ENCODE measurements around the gene SYPL1.

SYPL1 gene

DNA sequence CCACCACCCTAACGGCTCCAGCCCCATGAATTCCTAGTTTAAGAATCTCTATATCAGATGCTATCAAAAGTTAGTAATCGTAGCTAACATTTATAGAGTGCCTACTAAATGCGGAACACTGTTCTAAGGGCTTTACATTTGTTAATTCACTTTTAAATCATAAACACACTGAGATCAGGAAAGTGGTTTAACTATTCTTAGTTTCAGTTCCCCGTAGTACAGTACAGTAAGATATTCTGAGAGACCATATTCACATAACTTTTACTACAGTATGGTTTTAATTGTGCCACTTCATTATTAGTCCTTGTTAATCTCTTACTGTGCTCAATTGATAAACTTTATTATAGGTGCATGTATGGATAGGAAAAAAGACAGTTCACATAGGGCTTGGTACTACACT lies 22.5 kb downstream of the SYPL1 start:
- no peak for DNase-seq

GRCh38 chr7:106088014-106088413 lies 24.1 kb downstream of the SYPL1 start:
- DNase-seq: no peak

- no peak for DNase-seq
Observed at GRCh38 chr7:106086062-106086461, 26.1 kb downstream of the SYPL1 start.

- no peak for DNase-seq
Observed at GRCh38 chr7:106085015-106085414, 27.1 kb downstream of the SYPL1 start.

DNA sequence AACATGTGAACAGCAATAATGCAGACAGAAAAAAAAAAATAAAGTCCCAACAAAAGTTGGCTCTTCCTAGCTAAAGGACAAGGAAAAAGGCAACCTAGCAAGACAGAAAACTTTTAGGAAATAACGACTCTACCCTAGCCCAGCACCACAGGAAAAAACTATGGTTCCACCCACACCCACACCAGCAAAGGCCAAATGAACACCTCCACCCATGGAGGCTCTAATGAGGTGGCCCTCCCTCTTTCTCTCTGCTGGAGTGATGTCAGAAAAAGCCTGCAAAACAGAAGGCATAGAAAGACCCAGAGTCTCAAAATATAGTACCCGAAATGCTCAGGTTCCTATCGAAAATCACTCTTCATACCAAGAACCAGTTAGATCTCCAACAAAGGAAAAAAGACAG lies 28.4 kb downstream of the SYPL1 start:
- no peak for DNase-seq

DNA sequence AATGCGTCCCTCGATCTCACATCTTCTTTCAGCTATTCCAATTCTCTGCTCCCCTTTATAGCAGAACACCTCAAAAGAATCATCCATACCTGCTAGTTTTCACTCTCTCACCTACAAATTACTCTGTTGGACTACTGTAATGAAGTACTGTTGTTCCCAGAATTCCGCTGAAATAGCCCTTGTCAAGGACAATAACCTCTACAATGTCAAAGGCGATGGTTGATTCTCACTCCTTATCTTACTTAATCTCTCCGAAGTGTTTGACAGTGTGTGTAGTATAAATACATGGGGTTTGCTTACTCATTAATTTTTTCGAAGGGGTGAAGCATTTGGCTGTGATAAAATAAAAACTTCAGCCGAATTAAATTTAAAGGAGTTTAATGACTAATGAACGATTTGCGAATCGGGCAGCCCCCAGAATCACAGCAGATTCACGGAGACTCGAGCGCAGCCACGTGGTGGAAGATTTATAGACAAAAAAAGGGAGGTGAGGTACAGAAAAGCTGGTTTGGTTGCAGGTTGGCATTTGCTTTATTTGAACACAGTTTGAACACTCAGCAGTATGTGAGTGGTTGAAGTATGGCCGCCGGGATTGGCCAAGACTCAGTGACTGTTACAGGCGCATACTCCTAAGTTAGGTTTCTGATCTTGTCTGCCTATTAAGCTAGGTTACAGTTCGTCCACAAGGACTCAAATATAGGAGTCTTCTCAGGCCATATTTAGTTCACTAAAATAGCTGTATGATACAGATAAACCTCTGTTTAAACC lies 29.8 kb downstream of the SYPL1 start:
- DNase-seq: no peak

DNA sequence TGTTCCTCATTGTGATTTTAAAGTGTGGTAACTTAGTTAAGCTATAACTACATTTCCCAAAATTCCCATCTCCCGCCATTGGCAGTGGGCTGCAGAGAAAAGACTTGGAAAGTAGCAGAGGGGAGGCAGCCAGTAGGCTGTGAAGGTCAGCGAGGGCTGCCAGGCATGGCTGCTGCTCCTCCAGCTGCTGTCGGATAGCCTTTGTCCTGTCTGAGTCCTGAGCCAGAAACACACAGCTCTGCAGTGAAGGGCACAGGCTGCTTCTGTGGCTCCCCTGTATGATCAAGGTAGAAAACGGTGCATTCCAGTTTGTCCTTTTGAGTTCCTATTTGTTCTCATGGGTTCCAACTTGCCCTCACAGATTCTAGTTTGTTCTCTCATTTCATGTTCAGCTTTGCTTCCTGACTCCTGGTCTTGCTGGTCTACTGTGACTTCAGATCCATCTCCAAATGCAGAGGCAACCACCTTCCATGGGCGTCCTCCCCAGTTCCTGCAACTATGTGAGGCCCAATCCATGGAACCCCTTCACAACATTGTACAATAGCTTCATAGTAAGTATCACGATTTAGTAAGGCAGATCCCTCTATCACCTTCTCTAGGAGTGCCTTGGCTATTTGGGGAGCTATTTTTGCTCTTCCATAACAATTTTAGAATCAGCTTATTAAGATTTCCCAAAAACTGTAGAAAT lies 31.7 kb downstream of the SYPL1 start:
- DNase-seq: no peak

GRCh38 chr7:106076537-106076936 lies 35.6 kb downstream of the SYPL1 start:
- DNase-seq: no peak

- no peak for DNase-seq
Observed at GRCh38 chr7:106075937-106076336, 36.2 kb downstream of the SYPL1 start.

DNA sequence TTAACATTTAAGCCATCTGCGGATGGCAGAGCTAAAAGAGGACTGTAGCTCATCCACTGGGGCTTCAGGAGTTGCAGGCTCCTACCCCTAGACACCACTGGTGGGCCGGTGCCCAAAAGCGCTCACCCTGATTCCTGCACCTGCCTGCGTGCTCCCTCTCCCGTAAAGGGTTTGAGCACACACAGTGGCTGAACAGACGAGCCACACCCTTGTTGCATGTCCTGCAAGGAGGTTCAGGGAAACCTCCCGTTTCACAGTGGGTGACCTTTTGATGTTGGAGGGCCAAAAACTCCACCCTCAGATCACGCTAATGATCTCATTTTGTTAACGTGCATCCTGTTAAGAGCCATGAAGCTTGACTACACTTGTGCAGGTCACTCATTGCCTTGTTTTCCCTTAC lies 37.9 kb downstream of the SYPL1 start:
- no peak for DNase-seq

DNA sequence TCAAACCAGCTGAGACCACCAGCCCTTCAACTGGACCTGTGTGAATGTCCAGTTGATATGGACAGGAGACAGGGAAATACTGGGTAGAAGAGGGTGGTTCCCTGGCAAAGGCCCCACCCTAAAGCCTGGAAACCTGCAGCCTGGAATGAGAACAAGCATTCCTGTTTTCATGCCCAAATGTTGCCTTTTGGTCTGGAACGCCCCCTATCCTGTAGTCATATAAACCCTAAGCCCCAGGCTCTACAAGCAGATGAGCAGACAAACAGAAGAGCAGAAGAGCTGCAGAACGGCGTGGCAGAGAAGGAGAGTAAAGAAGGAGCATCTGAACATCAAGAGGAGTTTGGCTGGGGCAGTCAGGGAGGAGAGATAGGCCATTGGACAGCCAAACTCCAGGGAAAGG lies 38.4 kb downstream of the SYPL1 start:
- no peak for DNase-seq

DNA sequence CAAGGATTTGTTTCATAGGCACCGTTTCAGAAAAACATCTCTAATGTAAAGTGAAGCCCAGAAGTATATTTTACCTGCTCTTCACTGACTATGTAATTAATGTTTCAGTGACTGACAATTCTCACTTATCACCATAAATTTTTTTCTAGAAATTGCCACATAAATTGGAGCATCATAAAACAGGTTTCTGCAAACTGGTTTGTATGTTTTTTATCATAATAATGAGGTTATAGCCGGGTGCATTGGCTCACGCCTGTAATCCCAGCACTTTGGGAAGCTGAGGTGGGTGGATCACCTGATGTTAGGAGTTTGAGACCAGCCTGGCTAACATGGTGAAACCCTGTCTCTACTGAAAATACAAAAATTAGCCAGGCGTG lies 39.4 kb downstream of the SYPL1 start:
- no peak for DNase-seq

GRCh38 chr7:106071999-106072714 lies 40.0 kb downstream of the SYPL1 start:
- no peak for DNase-seq

DNA sequence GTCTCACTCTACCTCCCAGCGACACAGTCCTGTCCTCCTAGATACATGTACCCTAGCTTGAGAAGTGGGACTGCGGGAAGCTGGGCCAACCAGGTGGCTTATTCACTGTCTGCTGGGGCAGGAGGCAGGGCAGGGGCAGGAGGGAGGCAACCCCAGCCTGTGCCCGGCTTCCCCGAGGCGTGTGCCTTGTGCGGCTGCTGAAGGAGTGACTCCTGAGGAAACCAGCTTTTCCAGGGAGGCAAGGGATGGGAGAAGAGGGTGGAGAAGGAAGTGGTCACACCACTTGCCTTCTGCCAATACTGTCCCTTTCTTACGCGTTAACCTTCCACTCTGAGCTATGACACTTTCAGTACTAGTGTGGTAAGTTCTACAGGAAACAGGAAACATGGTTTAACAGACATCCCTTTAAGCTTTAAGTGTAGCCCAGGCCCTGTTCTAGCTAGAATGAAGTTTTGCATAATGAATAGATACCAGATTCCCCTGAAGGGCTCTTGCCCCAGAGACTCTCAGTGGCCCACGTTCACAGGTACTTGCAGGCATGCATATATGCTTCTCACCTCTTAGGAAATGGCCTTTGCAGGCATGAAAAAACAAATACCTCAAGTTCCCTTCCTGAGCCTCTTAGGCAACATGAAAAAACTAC lies 40.6 kb downstream of the SYPL1 start:
- peak; percentile 64 for DNase-seq

- no peak for DNase-seq
Observed at GRCh38 chr7:106070567-106071254, 41.4 kb downstream of the SYPL1 start.

DNA sequence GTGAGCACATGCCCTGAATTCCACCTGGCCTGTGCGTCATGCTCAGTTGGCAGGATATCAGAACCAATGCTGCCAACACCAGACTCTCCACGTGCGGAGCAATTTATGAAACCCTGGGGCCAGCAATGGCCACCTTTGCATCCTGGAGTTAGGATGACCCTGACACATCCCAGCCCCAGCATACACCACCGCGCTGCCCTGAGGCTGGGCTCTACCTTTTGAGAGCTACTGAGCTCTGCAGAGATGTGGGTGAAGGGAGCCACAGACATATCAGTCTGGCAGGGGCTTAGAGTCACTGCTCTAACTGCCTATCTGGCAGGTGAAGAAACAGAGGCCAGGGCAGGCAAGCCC lies 41.9 kb downstream of the SYPL1 start:
- DNase-seq: no peak

- peak; percentile 55 for DNase-seq
Observed at GRCh38 chr7:106069471-106070200, 42.5 kb downstream of the SYPL1 start.

DNA sequence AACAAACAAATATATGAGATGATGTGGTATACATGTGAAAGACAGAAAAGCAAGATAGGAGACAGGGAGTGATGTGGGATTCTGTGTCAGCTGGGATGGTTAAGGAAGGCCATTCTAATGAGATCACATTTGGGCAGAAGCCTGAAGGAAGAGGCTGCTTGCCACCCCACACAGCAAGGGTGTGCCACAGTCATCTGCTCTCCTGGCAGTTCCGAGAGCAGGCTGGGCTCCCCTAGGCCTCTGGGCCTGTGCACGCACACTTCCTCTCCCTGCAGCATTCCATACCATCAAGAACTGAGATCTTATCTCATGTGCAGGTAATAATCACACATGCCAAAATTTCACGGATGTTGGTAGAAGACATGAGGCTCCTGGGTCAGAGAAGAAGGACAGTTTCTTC lies 43.1 kb downstream of the SYPL1 start:
- DNase-seq: peak; percentile 55

DNA sequence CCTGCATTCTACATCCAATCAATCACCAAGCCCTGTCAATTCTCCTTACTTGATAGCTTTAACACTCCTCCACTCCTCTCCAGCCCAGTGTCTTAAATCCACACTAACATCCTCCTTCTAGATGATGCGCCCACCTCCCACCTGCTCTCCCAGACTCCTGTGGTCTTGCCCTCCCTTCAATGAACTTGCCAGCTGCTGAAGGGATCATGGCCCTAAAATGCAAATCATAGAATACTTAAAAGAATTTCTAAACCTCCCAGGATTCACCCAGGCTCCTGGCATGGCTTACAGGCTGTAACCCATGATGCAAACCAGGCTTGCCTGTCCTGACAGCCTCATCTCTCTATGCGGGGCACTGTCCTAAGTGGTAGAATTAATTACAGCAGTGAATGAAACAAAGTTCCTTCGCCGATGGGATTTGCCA lies 43.6 kb downstream of the SYPL1 start:
- DNase-seq: no peak

- DNase-seq: no peak
Observed at GRCh38 chr7:106067678-106068077, 44.4 kb downstream of the SYPL1 start.

DNA sequence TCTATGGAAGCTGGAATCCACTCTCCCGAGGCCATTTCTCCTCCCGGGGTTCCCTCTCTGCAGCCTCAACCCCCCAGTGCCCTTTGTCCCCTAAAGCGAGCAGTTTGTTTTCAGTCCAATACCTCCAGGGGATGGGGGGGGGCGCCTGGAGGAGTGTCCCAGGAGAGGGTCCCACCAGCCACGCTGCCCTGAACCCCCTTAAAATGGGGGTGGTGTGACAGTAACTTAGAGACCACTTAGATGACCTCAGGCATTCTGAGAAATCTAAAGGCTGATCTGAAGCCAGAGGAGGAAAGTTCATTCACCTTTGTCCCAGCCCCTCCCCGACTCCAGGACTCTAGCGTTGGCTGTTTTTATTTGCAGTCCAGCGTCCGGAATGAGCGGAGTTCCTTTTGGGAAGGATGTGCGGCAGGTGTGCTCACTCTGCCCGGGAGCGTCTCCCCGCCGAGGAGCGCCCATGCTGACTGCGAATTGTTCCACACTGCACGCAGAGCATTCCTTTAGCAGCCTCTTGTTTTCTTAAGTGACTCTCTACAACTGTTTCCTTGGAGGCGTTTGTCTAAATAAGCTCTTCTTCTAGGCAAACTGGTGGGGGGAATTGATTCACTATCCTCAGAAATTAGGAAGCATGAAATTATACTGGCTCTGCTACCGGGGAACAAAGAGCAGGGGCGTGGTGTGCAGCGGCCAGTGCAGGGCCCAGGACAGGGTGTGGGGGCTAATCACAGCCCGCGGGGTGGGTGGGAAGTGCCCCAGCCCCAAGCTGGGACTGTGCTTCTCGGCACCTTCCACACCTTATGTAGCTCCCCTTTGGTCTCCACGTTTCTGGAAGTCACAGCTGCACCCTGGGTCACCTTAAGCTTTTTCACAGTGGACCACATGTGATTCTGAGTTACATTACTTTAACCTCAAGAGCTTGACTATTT lies 46.3 kb downstream of the SYPL1 start:
- peak; percentile 54 for DNase-seq

Measured in islet precursor cell (in vitro differentiated cells).